CD4-positive, alpha-beta T cell treated with Interleukin-17A for 1 hour (primary cell): ENCODE results near the gene ARL5C.

Source experiments
- DNase-seq: peaks from one replicate; pipeline ENCODE4 v3.0.0-alpha.2; 2020

Gene ARL5C

GRCh38 chr17:39194089-39194984 lies 28.4 kb upstream of the ARL5C start:
- DNase-seq = no peak

GRCh38 chr17:39193346-39193745 lies 27.4 kb upstream of the ARL5C start:
- DNase-seq = no peak

- DNase-seq = no peak
Observed at GRCh38 chr17:39192901-39193300, 26.9 kb upstream of the ARL5C start.

- no peak for DNase-seq
Observed at GRCh38 chr17:39191750-39192510, 26.0 kb upstream of the ARL5C start.

- no peak for DNase-seq
Observed at GRCh38 chr17:39187152-39187830, 21.3 kb upstream of the ARL5C start.

GRCh38 chr17:39186481-39187002 lies 20.6 kb upstream of the ARL5C start:
- no peak for DNase-seq

- DNase-seq = no peak
Observed at GRCh38 chr17:39183720-39184119, 17.8 kb upstream of the ARL5C start.

GRCh38 chr17:39183045-39183444 lies 17.1 kb upstream of the ARL5C start:
- no peak for DNase-seq

- no peak for DNase-seq
Observed at GRCh38 chr17:39181303-39181702, 15.3 kb upstream of the ARL5C start.

- no peak for DNase-seq
Observed at GRCh38 chr17:39178536-39178935, 12.6 kb upstream of the ARL5C start.

- DNase-seq = no peak
Observed at GRCh38 chr17:39177256-39177655, 11.3 kb upstream of the ARL5C start.

GRCh38 chr17:39175695-39176093 lies 9.7 kb upstream of the ARL5C start:
- no peak for DNase-seq

- peak; percentile 80 for DNase-seq
Observed at GRCh38 chr17:39174920-39175694, 9.1 kb upstream of the ARL5C start.

- no peak for DNase-seq
Observed at GRCh38 chr17:39173526-39174274, 7.7 kb upstream of the ARL5C start.

GRCh38 chr17:39173080-39173479 lies 7.1 kb upstream of the ARL5C start:
- DNase-seq = no peak

- no peak for DNase-seq
Observed at GRCh38 chr17:39171933-39172332, 6.0 kb upstream of the ARL5C start.

- DNase-seq = no peak
Observed at GRCh38 chr17:39170558-39170957, 4.6 kb upstream of the ARL5C start.

- no peak for DNase-seq
Observed at GRCh38 chr17:39170109-39170508, 4.1 kb upstream of the ARL5C start.

- no peak for DNase-seq
Observed at GRCh38 chr17:39169518-39169917, 3.6 kb upstream of the ARL5C start.

GRCh38 chr17:39169101-39169500 lies 3.1 kb upstream of the ARL5C start:
- no peak for DNase-seq

- peak; percentile 18 for DNase-seq
Observed at GRCh38 chr17:39168503-39168902, 2.5 kb upstream of the ARL5C start.

- DNase-seq = peak; percentile 29
Observed at GRCh38 chr17:39167476-39167875, 1.5 kb upstream of the ARL5C start.
